ENCODE measurements around the gene LSS.

DNA sequence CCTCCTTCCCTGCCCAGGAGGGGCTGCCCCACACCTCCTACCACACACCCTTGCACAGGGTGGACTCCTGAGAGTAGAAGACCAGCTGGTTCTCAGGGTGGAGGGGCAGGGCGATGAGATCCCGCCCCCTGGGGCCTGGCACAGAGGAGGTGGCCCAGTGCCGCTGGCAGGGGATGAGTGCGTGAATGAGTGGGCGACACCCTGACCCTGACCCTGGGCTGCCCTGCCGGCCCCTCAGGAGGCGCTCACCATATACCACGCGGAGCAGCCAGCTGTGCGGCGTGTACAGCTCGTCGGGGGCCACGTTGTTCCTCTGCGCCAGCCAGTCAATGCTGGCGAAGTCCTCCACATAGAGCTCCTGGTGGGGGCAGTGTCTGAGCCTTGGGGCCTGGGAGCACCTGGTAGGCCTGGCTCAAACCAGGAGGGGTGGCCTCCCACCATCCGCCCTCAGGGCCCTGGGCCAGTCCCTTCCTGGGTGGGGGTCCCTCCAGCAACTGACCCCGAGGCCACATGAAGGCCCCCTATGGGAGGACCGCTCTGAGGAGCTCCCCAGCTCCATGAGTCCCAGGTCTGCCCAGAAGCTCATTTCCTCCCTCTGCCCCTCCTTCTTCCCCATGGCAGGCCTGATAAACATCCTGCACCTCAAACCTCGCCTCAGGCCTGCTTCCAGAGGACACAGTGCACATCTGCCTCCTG, 13.0 kb downstream of the LSS start:
- TF ChIP-seq CTCF (IDR thresholded peaks at IDR 0.05) (no peak), POLR2A (IDR thresholded peaks at IDR 0.05) (no peak)

Measured in Peyer's patch (tissue), 4 donors.